T-cell (primary cell): Measurements from ENCODE around the gene ADAMTS17. TPM values are rescaled to one million over a fixed set of nuclear protein-coding genes. Genes with fewer than 3 reads are reported as not detected.

ENCODE experiments used
- ATAC-seq, 4 experiments: fragments of 200-7000 bp in 3 of 4; fragments of 150-1000 bp in 1 of 4; cut with Tn5 transposase; replicated peaks in 1 of 4; 1 replicate in 3 of 4; 2 replicates in 1 of 4; pipeline ENCODE4 v1.10.0; 2021; ENCODE audit warnings: moderate library complexity in 3 of 4, mild to moderate bottlenecking in 2 of 4, moderate number of reproducible peaks in 1 of 4
- CTCF ChIA-PET, 2 donors: fragments of 300-600 bp; sonication (Branson Sonifier 250); formaldehyde crosslinking; loops; one replicate each; lab custom pipeline; 2022; ENCODE audit warnings: antibody characterized with exemption in 2 of 2; lab: Charles Lee
- POLR2A ChIA-PET, 2 donors: fragments of 300-600 bp; sonication (Branson Sonifier 250); formaldehyde crosslinking; loops; one replicate each; lab custom pipeline; 2022; ENCODE audit warnings: antibody characterized with exemption in 2 of 2; lab: Charles Lee
- DNase-seq, 35 experiments: peaks; one replicate each; pipeline versions ENCODE4 v3.0.0 to v3.0.0-alpha.2; 2013 to 2023
- H3K27ac ChIP-seq: one replicate; pipeline ENCODE4 v1.5.1; 2013; ENCODE audit warnings: low read length
- H3K27me3 ChIP-seq, 2 experiments: replicated peaks in 1 of 2; 1 replicate in 1 of 2; 2 replicates in 1 of 2; pipeline versions ENCODE4 v1.6.1 to v1.7.0; 2013; ENCODE audit warnings: low read length in 1 of 2, mixed read lengths in 1 of 2; ENCODE audit not compliant: control insufficient read depth in 2 of 2, insufficient read depth in 2 of 2; ENCODE audit errors: extremely low read depth in 1 of 2
- H3K36me3 ChIP-seq, 2 donors: 1 replicate in 1 of 2; 2 replicates in 1 of 2; pipeline versions ENCODE4 v1.6.1 to v1.7.0; 2013; ENCODE audit warnings: low read length in 1 of 2; ENCODE audit not compliant: control insufficient read depth in 2 of 2, insufficient read depth in 1 of 2; ENCODE audit errors: extremely low read depth in 1 of 2
- H3K4me1 ChIP-seq, 2 experiments: 1 replicate in 1 of 2; 2 replicates in 1 of 2; pipeline versions ENCODE4 v1.6.1 to v1.7.0; 2013; ENCODE audit warnings: low read length in 2 of 2, mixed read lengths in 1 of 2; ENCODE audit not compliant: insufficient read depth in 2 of 2, control insufficient read depth in 1 of 2; ENCODE audit errors: extremely low read depth in 1 of 2
- H3K4me3 ChIP-seq, 2 donors: 1 replicate in 1 of 2; 2 replicates in 1 of 2; pipeline versions ENCODE4 v1.5.1 to v1.7.0; 2013; ENCODE audit warnings: mild to moderate bottlenecking in 2 of 2, low read length in 1 of 2, moderate library complexity in 1 of 2; ENCODE audit not compliant: control insufficient read depth in 1 of 2; ENCODE audit errors: extremely low read depth in 1 of 2
- H3K9me3 ChIP-seq: 2 replicates; pipeline ENCODE4 v1.7.0; 2013
- H3K27ac Mint-ChIP-seq, 2 donors: one replicate each; pipeline ENCODE4 v1.8.0; 2020 to 2021; ENCODE audit warnings: mild to moderate bottlenecking in 2 of 2, mixed read lengths in 2 of 2
- H3K27me3 Mint-ChIP-seq, 2 donors: one replicate each; pipeline ENCODE4 v1.8.0; 2021 to 2022; ENCODE audit warnings: mixed read lengths in 2 of 2
- H3K36me3 Mint-ChIP-seq: one replicate; pipeline ENCODE4 v1.8.0; 2021; ENCODE audit warnings: mixed read lengths
- H3K4me1 Mint-ChIP-seq, 3 donors: one replicate each; pipeline ENCODE4 v1.8.0; 2020 to 2022; ENCODE audit warnings: mixed read lengths in 3 of 3, mild to moderate bottlenecking in 1 of 3
- H3K4me3 Mint-ChIP-seq, 3 donors: one replicate each; pipeline ENCODE4 v1.8.0; 2020 to 2022; ENCODE audit warnings: mild to moderate bottlenecking in 3 of 3, mixed read lengths in 3 of 3, moderate library complexity in 3 of 3
- H3K9me3 Mint-ChIP-seq, 3 donors: one replicate each; pipeline ENCODE4 v1.8.0; 2020 to 2022; ENCODE audit warnings: mixed read lengths in 3 of 3
- WGBS: methylation state at CpG from one replicate; pipeline ENCODE4 v1.1.5; 2013; ENCODE audit warnings: missing lambda C conversion rate; ENCODE audit not compliant: insufficient coverage; 5-methylcytosine and 5-hydroxymethylcytosine counted together
- total RNA-seq, 35 experiments: library from RNA in 6 of 35; stranded (reverse) in 6 of 35; fragments of 120-200 nt in 1 of 35; gene quantifications; one replicate each; pipeline versions ENCODE4 v1.2.1 to v1.2.4 and lab custom pipeline; 2013 to 2026

The ADAMTS17 gene
- total RNA-seq, 5 donors from 2014 or later (not counting 1 experiment from before 2014, with no cell fraction given) = 8.9 to 17.8 (median 11.6) TPM

DNA sequence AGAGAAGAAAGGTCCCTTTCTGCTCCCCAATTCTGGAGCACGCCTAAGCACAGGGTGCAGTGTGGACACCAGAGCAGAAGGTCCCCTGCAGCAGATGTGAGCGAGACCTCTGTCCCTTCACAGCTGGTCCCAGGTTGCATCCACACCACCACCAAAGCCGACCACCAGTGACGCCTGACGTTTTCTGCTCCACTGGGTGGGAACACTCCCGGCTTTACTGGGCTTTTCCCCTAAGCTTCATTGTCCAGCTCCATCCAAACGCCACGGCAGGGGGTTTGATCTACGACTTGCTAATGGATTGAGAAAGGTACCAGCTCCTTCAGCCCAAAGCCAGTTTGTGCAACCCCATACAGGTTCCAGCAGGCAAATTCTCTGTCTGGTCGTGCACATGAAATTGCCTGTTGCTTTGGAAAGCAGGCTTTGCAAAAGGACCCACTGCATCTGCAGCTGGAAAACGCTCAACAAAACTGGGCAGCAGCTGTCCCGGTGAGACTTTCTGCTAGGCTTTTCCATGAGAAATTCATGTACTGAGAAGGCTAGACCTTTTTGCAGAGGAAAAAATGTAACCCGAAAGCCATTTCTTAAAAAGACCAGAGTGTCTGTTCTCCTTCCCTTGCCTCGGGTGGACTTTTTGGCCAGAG lies 31.1 kb downstream of the ADAMTS17 start:
- Mint-ChIP-seq H3K9me3 (no peaks in the 10 kb centered on the region), H3K27me3 (no peaks in the 10 kb centered on the region), H3K4me3 (no peak overlapping the region), H3K36me3 (peaks cover 38% of the 10 kb centered on the region), H3K4me1 (peaks cover 3 to 27% (median 13%) of the 10 kb centered on the region in 3 donors), H3K27ac (no peak overlapping the region)
- DNase-seq = no peak
- CTCF ChIA-PET = no interaction called here
- Histone ChIP-seq H3K36me3 (no peaks in the 10 kb centered on the region), H3K4me1 (peaks cover 0 to 5% of the 10 kb centered on the region in 2 experiments), H3K27ac (no peak overlapping the region), H3K27me3 (peaks cover 0 to 7% of the 10 kb centered on the region in 2 experiments), H3K9me3 (no peaks in the 10 kb centered on the region), H3K4me3 (no peak overlapping the region)
- ATAC-seq = no peak
- 83% methylated on average over 9 of the region's 14 CpGs for WGBS
- POLR2A ChIA-PET = no interaction called here

DNA sequence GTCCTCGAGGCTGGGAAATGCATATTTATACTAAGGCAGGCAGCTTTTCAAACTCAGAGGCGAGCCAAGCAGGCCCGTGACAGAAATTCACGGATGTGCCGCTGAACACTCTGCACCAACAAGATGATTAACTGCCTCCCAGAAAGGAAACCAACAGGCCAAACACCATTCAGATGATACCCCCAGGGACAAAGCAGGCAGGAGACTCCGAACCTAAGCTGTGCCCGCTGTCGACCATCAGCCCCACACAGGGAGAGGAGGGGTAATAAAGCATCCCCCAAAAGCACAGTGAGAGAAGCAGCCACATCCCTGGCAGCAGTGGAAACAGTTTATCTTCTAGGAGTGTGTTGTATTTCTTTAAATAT lies 31.8 kb downstream of the ADAMTS17 start:
- Histone ChIP-seq H3K4me3 (no peak overlapping the region), H3K36me3 (no peaks in the 10 kb centered on the region), H3K27ac (no peak overlapping the region), H3K9me3 (no peaks in the 10 kb centered on the region), H3K27me3 (peaks cover 0 to 7% of the 10 kb centered on the region in 2 experiments), H3K4me1 (peaks cover 0 to 5% of the 10 kb centered on the region in 2 experiments)
- Mint-ChIP-seq H3K9me3 (no peaks in the 10 kb centered on the region), H3K36me3 (peaks cover 42% of the 10 kb centered on the region), H3K4me1 (peaks cover 3 to 29% (median 13%) of the 10 kb centered on the region in 3 donors), H3K4me3 (no peak overlapping the region), H3K27me3 (no peaks in the 10 kb centered on the region), H3K27ac (no peak overlapping the region)
- WGBS = 77% methylated on average over 5 of the region's 8 CpGs
- ChIA-PET POLR2A (no interaction called here), CTCF (no interaction called here)
- ATAC-seq (no peak), DNase-seq (no peak)

DNA sequence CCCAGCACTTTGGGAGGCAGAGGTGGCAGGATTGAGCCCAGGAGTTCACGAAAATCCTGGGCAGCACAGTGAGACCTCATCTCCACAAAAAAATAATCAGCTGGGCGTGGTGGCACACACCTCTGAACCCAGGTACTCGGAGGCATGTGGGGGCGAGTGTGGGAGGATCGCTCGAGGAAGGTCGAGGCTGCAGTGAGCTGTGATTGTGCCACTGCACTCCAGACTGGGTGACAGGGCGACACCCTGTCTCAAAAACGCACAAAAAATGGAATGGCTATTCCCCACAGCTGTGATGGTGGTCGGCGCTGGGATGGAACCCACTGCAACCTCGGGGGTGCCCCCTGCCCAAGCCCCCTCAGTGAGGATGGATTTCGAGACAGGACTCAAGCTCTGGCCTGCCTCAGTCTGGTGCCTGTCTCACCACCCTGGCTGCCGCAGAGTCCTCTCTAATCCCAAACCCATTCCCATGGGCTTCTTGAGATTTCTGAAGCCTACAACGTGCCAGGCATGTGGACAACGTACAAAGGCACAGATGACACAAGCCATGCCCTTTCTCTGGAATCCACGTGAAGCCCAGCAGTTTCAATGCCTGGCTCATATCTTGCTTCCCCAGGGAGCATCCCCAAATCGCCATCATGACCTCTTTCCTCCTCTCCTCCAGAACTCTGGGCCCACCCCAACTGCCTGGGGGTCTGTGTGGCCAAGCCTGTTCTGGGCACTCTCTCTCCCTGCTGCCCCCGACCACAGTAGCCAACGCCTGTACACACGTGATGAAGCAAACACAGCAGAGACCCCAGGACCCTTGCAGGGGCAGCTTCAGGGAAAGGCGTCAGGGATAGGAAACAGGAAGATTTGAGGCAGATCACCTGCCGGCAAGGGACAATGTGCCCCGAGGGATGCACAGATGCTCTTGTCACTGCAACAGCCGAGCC lies 32.4 kb downstream of the ADAMTS17 start:
- Mint-ChIP-seq H3K27me3 (no peaks in the 10 kb centered on the region), H3K4me1 (peaks cover 3 to 29% (median 13%) of the 10 kb centered on the region in 3 donors), H3K36me3 (peaks cover 40% of the 10 kb centered on the region), H3K27ac (peak overlapping the region in 1 of 2 donors; percentile 78), H3K4me3 (no peak overlapping the region), H3K9me3 (no peaks in the 10 kb centered on the region)
- Histone ChIP-seq H3K9me3 (no peaks in the 10 kb centered on the region), H3K4me1 (peaks cover 0 to 5% of the 10 kb centered on the region in 2 experiments), H3K36me3 (no peaks in the 10 kb centered on the region), H3K27ac (no peak overlapping the region), H3K4me3 (no peak overlapping the region), H3K27me3 (peaks cover 0 to 7% of the 10 kb centered on the region in 2 experiments)
- CTCF ChIA-PET = interaction anchor here in 1 of 2 donors (0.6 kb wide), 1 partner anchor 30 kb away, joined by 3 read pairs; no protein-coding TSS in a partner anchor
- ATAC-seq (no peak), DNase-seq (no peak)
- 83% methylated on average over 18 of the region's 25 CpGs for WGBS
- POLR2A ChIA-PET = no interaction called here

DNA sequence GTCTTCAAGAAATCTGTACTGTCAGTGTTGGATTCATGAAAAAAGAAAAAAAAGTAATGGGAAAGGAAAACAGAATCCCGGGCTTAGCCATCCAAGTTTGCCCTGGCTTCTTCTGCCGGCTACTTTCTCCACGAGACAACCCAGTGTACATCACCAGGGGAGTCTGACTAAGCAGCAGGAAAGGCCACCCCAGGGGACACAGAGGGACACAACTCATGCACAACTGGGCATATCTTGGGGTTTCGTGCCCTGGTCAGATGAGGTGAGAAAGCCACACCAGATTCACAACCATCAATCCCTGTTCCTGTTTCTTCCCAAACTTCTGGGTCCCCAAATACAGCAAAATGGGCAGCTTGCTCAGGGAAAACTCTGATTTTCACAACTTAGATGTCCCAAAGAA lies 33.2 kb downstream of the ADAMTS17 start:
- H3K36me3 ChIP-seq = no peaks in the 10 kb centered on the region
- no peak overlapping the region for H3K27ac ChIP-seq
- H3K4me1 ChIP-seq = peaks cover 0 to 5% of the 10 kb centered on the region in 2 experiments
- DNase-seq (no peak), ATAC-seq (no peak)
- Mint-ChIP-seq H3K9me3 (peaks cover 0 to 3% (median 0%) of the 10 kb centered on the region in 3 donors), H3K4me1 (peaks cover 3 to 29% (median 13%) of the 10 kb centered on the region in 3 donors), H3K27ac (peak overlapping the region in 1 of 2 donors; percentile 78), H3K27me3 (no peaks in the 10 kb centered on the region), H3K4me3 (no peak overlapping the region), H3K36me3 (peaks cover 40% of the 10 kb centered on the region)
- no peak overlapping the region for H3K4me3 ChIP-seq
- WGBS = 72% methylated on average over 3 of the region's 4 CpGs
- ChIA-PET CTCF (no interaction called here), POLR2A (no interaction called here)
- no peaks in the 10 kb centered on the region for H3K9me3 ChIP-seq
- H3K27me3 ChIP-seq = peaks cover 0 to 7% of the 10 kb centered on the region in 2 experiments

DNA sequence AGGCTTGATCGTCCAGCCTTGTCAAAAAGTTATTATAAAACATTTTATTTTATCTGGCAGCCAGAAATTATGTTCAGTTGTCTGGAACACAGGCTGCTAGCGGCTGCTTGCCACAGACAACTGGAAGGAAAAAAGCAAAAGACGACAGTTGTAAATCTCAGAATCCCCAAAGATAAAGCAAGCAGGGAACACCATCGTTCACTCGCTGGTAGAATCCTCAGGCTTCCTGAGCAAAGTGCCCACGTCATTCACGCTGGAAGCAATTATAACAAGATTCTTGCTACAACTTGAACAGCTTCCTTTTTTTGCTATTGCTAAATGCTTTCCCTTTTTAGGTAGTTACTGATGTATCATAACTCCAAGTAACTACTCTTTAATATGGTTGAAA lies 33.6 kb downstream of the ADAMTS17 start:
- peaks cover 0 to 7% of the 10 kb centered on the region in 2 experiments for H3K27me3 ChIP-seq
- CTCF ChIA-PET = no interaction called here
- POLR2A ChIA-PET = no interaction called here
- H3K4me3 Mint-ChIP-seq = peak overlapping the region in 2 of 3 donors; percentile 46 to 67
- H3K36me3 ChIP-seq = no peaks in the 10 kb centered on the region
- DNase-seq (no peak), ATAC-seq (no peak)
- no peaks in the 10 kb centered on the region for H3K9me3 ChIP-seq
- peaks cover 0 to 5% of the 10 kb centered on the region in 2 experiments for H3K4me1 ChIP-seq
- H3K9me3 Mint-ChIP-seq = peaks cover 0 to 3% (median 0%) of the 10 kb centered on the region in 3 donors
- no peak overlapping the region for H3K4me3 ChIP-seq
- no peaks in the 10 kb centered on the region for H3K27me3 Mint-ChIP-seq
- H3K36me3 Mint-ChIP-seq = peaks cover 37% of the 10 kb centered on the region
- H3K4me1 Mint-ChIP-seq = peaks cover 3 to 29% (median 13%) of the 10 kb centered on the region in 3 donors
- H3K27ac ChIP-seq = no peak overlapping the region
- peak overlapping the region in 1 of 2 donors; percentile 78 for H3K27ac Mint-ChIP-seq
- WGBS = 48% methylated on average over 5 of the region's 7 CpGs
